Activated T-cell treated with anti-CD3 and anti-CD28 coated beads for 48 hours (primary cell): ENCODE results near the gene FES.
"Not testable (repeated sequence)": the region's sequence is repeated elsewhere in the genome, so short reads cannot be mapped to it uniquely, and the experiment has no call there.

Experiments
- DNase-seq: peaks from one replicate; pipeline ENCODE4 v3.0.0-alpha.2; 2020; ENCODE audit warnings: low read depth

FES gene

GRCh38 chr15:90860942-90861675 is 23.2 kb upstream of the FES start:
- no peak for DNase-seq

- no peak for DNase-seq
These were observed 21.8 kb upstream of the FES start for GRCh38 chr15:90862487-90862886.

- DNase-seq = no peak
These were observed 21.1 kb upstream of the FES start for GRCh38 chr15:90862964-90863778.

DNA sequence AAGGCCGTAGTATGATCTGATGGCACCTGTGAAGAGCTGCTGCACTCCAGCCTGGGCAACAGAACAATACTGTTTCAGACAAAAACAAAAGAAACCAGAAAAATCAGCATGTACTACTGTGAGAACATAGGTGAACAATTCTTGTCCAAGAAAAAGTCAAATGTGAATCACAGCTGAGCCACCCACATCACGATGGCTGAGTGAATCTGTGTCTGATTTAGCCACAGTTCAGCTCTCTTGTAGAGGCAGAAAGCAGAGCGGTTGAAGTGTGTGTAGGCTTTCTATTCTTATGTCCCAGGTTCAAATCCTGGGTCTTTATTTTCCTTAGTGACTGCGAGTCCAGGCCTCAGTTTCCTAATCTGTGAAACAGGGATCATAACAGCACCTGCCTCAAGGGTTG is 20.3 kb upstream of the FES start:
- no peak for DNase-seq

DNA sequence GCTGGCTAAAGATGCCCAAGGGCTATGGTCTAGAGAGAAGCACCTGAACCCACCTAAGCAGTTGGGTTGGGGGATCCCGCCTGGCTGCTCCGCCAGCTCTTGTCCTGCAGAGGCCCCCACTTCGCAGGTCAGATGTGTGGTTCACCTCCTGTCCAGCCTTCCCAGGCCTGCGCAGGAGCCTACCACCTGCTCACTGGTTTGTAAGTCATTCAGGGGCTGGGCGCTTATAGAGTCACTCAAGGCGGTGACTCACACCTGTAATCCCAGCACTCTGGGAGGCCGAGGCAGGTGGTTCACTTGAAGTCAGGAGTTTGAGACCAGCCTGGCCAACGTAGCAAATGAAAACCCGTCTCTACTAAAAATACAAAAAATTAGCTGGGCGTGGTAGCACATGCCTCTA is 19.8 kb upstream of the FES start:
- no peak for DNase-seq

- DNase-seq = no peak
These were observed 18.6 kb upstream of the FES start for GRCh38 chr15:90865702-90866101.

GRCh38 chr15:90866161-90866715 is 18.1 kb upstream of the FES start:
- no peak for DNase-seq

DNA sequence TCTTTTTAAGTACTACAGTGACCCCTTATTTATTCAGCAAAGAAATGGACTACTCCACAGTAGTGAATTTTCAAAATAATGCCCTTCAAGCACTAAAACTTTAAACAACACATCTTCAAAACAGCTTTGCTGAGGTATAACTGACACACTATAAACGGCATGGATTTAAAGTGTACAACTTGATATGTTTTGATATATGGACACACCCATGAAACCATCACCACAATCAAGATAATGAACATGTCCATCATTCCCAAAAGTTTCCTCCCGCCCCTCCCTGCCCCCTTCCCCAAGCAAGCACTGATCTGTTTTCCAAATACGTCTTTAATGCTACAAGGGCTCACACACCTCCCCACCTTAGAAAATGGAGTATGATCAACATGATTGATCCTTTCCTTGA is 17.5 kb upstream of the FES start:
- DNase-seq = no peak

DNA sequence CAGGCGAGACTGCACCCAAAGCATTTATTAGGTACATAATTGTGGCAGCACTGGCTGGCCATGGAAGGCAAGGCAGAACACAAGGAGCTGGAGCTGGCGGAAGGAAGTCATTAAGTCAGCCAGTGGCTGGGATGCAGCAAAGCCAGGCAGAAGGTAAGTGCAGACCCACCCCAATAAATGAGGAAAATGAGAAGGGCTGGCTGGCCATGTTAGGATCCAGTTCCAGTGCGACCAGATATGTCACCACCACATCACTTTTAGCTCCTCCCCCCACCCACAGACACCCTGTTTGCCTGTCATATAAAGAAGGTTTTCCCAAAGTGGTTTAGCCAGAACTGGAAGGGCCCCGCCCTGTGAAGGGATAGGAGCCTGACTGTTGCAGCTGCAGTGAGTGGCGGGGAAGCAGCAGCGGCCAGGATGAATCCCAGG is 16.0 kb upstream of the FES start, which contains the start of gene FURIN:
TSS of gene FURIN (plus strand) at position 328 of the 429 bp plus-strand sequence. CDS start 7,153 bp downstream, outside the sequence.
- DNase-seq = no peak

DNA sequence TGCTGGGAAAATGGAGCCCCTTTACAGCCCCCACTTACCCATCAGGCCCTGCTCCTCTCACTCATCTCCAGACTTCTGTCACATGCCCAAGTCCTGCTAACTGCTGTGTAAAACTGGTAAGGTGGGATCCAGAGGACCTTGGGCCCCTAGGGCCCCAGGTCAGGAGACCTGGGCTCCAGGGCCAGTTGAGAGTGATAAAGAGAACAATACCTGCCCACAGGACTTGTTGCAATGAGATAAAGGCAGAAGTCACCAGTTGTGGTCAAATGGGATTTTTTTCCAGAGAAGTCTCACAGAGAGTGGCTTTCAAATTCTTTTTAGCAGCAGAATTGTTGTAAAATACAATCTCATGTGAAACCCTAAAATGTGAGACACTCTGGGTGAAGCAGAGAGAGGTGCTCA is 15.2 kb upstream of the FES start:
- no peak for DNase-seq

GRCh38 chr15:90869601-90870353 is 14.5 kb upstream of the FES start:
- DNase-seq = no peak

- DNase-seq = no peak
These were observed 13.8 kb upstream of the FES start for GRCh38 chr15:90870354-90871138.

- DNase-seq = no peak
These were observed 13.1 kb upstream of the FES start for GRCh38 chr15:90871139-90871715.

GRCh38 chr15:90871716-90872485 is 12.4 kb upstream of the FES start:
- no peak for DNase-seq

DNA sequence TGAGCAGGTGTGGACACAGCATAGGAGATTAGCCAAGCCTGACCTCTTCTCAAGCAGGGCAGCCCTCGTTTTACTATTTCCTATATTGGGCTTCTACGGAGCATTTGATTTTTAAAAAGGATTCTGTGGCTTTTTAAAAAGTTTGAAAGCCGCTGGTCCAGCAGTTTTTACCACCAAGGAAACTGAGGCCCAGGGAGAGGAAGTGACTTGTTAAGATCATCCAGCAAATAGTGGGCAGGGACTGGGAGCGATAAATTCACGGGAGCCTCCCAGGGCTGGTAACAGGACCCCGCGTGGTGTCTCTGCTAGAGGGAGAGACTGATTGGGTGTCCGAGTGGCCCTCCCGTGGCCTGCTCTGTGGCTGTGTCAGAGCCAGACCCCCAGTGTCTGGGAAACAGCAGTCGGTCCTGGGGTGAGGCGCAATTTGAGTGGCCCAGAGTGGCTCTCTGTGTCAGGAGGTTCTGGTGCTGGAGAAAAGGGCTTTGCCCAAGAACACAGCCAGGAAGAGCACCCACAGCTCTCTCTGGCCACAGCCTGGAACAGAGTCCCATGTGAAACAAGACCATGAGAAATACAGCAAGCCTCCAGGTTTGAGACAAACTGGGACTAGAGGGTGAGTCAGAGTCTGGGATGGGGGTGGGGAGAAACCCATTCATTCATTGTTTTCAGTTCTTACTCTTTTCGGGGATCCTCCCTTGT is 11.7 kb upstream of the FES start:
- peak; percentile 60 for DNase-seq

- no peak for DNase-seq
These were observed 10.8 kb upstream of the FES start for GRCh38 chr15:90873488-90873997.

GRCh38 chr15:90873998-90874605 is 10.2 kb upstream of the FES start:
- no peak for DNase-seq

DNA sequence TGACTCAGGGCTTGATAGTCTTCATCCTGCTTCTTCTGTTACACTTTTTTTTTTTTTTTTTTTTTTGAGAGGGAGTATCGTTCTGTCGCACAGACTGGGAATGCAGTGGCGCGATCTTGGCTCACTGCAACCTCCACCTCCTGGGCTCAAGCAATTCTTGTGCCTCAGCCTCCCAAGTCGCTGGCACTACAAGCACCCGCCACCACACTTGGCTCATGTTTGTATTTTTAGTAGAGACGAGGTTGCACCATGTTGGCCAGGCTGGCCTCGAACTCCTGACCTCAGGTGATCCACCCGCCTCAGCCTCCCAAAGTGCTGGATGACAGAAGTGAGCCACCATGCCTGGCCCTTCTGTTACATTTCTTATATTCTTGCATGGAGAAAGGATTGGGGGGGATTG is 9.3 kb upstream of the FES start:
- not testable (repeated sequence) for DNase-seq

GRCh38 chr15:90875549-90875981 is 8.7 kb upstream of the FES start:
- no peak for DNase-seq
